HL-60/S4 (cell line): ENCODE results near the gene TMEM131.

Experiments
- in situ Hi-C: fragments of 300-500 bp; cut with MboI; formaldehyde crosslinking; loops from 2 replicates; pipeline ENCODE4 v1.14.3; 2022; ENCODE audit warnings: low sequenced_read_pairs

TMEM131 gene

DNA sequence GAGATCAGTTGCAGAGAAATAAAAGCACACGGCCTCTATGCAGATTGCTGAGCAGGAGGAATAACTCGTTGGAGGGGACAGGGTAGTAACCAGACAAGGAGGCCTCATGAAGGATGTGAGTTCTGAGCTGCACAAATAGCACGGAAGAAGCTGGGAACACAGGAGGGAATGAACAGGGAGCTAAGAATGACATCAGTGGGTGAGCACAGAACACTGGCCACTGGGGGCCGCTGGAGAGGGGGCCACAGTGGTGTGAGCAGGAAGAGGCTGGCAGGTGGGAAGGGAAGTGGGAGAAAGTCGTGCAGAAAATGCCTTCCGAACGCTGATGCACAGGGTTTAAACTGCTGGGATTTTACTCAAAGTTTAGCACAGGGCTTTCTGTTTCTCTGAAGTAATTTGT, 221.3 kb downstream of the TMEM131 start:
- in situ Hi-C loops, result no loop called here

DNA sequence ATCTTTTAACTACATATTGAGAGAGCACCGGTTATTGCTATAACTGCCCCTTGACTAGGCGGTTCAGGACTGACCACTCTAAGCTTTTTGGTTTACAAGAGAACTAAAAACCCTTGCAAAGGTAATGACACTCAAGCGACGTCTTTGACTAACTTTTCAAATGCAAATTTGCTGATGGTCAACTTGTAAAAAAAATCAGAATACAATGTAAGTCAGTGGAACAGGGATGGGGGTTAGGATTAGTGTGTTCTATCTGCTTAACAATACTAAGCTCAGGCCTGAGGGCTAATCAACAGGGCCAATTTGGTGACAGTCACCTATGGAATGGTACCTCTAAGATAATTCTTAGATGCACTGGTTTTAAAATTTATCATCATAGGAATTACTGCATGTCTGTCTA, 225.3 kb downstream of the TMEM131 start:
- in situ Hi-C loops, result no loop called here

DNA sequence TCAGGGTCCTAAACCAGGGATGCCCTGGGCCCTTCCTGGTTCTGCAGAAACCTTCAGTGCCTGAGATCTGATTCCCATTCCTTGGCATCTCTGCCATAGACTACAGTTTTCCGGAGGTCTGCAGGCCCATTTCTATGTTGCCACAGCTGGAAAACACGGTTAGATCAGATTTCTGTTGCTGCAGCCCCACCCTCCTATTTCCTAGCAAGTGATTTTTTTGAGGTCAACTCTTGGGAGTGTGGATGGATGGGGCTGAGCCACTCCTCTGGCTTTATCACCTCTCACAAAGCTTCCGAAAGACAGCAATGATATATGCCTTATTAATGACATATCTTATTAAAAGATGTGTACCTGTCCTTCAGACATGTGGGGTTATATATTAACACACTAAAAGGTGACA, 226.0 kb downstream of the TMEM131 start:
- in situ Hi-C loops, result no loop called here

DNA sequence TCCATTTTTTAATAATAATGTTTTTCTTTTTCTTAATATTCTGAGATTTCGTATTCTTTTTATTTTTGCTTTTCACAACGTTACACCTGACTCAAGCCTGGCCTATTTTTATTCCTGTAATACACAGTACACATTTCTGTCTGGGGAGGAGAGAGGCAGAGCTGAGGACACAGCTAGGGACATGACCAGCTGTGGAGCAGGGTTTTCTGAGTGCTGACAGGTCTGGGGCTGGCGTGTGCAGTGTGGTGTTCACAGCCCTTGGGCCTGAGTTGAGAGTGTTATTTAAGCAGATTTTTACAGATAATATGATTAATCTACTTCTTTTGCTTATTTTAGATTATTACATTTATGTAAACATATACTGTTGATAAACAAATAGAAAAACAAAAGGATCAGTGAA, 226.4 kb downstream of the TMEM131 start:
- in situ Hi-C loops, result no loop called here

DNA sequence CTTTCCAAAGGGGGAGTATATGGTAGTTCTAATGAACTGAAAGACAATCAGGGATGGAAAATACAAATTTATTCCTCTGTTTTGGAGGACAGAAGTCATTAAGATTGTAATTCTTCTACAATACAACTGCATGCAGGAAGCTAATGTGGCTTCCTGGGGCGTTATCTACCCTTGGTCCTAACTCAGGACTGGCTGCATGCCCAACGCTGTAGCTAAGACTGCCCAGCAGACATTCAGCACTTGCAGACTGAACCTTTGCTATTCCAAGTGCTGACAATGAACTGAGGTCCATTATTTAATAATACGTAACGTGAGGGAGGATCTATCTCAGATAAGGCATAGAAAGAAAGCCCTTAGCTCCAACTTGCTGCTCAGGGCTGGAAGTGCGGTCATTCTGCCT, 229.2 kb downstream of the TMEM131 start:
- in situ Hi-C loops, result no loop called here

DNA sequence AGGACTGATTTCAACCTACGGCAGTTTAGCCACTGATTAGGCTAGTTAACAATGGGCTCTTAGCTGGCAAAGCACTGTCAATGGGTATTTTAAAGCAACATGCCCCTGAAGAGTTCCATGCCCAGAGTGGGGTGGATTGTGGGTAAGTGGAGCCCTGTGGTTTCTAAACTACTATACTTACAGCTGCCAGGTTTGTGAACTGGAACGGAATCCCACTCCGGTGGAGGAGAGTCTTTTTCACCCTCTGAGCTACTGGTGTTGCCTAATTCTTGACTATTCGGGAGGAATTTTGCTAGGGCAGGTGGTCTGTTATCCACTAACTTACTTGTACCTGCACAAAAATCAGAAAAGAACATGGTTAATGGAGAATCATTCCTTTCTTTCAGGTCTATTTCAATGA, 229.8 kb downstream of the TMEM131 start:
- in situ Hi-C loops, result no loop called here

GRCh38 chr2:97764559-97765263, 231.0 kb downstream of the TMEM131 start:
- in situ Hi-C loops, result no loop called here

- in situ Hi-C loops, result no loop called here
Measured at GRCh38 chr2:97763176-97763845, 232.4 kb downstream of the TMEM131 start.

DNA sequence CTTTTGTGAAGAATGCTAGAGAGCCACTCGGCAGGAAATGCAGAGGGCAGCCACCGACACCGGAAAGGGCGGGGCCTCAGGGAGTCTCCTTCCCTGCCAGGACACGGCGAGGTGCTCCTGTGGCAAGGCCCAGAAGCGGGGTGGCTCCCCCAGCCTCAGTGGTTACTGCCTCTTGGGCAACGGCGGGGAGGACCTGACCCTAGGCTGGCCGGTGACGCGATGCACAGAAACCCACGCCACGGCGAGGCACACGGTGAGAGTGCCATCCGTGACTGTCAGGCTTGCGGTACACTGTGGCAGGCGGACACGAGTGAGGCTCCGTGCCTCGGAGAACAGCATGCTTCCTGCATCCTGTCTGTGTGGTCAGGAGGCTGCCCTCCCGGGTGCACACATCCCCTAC, 234.6 kb downstream of the TMEM131 start:
- in situ Hi-C loops, result no loop called here

- in situ Hi-C loops, result no loop called here
Measured at GRCh38 chr2:97760480-97761049, 235.2 kb downstream of the TMEM131 start.

DNA sequence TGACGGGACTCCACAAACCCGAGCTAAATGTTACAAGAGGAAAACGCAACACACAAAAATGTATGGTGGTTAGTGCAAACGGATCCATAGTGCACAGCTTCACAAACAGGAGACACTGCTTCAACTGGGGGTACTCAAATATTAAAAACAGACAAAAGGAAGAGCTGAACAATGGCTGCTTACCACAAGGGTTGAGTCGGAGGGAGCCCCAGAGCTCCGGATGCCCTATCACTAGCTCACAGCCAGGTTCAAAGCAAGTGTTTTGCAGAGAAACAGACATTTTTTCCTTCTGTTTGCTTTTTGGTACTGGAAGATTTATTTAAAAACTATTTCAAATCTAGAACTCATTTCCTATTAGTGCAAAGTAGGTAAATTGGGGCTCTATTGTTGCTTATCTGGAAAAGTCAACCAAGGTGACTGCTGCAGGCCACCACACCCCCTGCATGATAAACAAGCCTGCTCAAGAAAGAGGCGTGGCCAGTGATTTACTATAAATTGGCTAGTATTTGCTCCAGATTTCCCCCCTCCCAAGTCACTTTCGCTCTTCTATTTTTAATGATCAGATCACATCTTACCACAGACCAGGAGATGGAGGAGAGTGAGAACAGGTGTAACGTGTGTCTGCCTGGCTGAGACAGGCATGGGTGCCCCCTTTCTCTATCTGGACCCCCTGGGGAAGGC, 235.9 kb downstream of the TMEM131 start:
- in situ Hi-C loops, result no loop called here

GRCh38 chr2:97758131-97758705, 237.5 kb downstream of the TMEM131 start:
- in situ Hi-C loops, result no loop called here

DNA sequence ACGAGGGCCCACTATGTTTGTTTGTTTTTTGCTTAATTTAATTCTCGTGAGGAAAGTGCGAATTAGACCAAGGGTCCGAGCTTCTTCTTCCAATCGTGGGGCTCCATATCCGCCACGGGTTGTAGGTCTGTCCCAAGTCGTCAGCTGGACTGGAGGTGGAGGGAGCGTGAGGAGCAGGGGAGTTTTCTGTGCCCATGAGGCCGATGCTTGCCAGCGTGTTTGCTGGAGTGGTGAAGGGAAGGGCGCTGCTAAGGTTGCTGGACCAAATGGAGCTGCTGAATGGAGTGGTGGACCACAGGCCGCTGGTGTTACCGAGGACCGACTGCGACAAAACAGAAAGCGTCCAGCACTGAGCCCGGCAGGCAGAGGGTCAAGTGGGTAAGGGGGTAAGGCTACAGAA, 238.7 kb downstream of the TMEM131 start:
- in situ Hi-C loops, result no loop called here

GRCh38 chr2:97755491-97755890, 240.3 kb downstream of the TMEM131 start:
- in situ Hi-C loops, result no loop called here

GRCh38 chr2:97754690-97755346, 240.9 kb downstream of the TMEM131 start:
- in situ Hi-C loops, result no loop called here

DNA sequence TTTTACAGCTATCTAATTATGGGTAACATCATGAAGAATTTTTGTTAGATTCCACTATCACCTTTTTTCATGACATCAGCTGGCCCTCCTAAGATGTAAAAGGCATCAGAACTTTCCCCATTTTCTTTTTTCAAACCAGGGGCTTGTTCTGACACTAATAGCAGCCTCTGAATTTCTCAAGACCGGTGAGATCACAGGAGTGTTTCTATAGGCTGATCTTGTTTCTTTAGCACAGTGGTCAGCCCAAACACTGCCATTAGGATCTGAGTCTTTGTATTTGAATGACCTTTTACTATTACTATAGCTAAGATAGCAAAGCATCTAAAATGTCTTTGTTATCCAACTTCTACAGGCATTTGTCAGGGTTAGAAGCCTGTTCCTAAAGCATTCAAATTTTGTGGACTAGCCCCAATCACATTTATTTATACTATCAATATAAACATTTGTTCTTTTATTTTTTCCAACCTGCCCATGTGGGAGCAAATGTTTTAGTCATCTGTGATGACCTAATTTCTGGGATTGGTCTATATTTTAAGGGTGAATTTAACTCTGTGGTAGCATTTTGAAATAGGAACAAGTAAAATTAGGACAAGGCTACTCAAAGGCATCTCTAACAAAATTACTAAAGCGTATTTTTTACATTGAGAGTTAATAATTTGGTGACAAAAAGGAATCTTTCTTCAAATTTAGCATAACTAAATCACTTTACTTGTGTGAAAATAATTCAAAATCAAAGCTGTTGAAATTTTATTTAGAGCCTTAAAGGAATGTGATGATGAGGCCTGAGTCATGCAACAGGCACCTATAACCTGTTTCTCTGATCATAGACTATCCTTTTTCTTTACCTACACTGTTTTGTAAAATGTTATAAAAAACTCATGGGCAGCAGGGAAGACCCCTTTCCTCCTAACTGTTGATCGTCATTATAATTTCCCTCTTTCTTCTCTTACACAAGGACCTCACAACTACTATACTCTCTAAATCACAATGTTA, 243.1 kb downstream of the TMEM131 start:
- in situ Hi-C loops, result no loop called here

DNA sequence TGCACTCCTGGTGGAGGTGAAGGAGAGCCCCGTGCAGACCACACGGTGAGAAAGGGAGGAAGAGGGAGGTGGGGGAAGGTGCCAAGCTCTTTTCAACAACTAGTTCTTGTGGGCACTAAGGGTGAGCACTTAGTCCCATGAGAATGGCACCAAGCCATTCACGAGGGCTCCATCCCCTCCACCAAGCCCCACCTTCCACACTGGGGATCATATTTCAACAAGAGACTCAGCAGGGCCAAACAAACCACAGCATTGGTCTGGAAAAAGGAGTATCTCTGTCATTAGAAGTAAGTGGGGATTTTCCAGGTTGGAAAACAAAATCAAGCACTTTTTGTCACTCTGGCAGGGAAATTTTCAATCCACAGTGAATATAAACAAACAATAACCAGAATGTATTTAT, 244.0 kb downstream of the TMEM131 start:
- in situ Hi-C loops, result no loop called here

DNA sequence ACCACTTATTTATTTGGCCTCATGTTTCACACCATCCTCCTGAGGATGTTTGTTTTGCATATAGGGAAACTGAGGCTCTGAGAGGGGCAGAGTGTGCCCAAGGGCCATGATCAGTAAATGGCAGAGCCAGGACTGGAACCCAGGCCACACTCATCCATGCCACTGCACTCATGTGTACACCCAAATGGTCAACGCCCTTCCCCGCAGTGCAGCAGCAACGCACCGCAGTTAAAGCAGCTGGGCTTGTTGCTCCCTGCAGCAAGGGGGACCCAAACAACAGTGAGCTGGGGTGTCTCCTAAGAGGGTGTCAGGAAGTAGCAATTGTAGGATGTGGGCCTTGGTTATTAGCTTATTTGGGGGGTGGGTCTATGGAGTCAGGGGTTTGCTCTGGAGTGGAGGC, 245.7 kb downstream of the TMEM131 start:
- in situ Hi-C loops, result no loop called here

DNA sequence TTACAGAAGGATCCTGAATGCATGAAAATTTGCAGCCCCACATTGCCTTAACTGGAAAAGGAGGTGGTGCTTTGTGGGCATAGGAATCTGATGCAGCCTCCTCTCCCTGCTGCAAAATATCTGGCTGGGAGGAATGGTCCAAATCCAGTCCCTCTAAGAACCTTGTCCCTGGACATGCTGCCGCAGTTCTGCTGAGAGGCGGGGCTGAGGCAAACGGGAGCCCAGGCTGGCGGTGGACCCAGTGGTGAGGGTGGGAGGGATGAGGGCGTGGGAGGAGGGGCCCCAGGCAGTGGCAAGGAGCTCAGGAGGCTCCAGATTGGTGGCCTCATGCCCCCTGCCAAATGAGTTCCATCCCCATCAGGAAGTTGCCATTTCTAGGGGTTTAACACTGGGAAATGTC, 246.2 kb downstream of the TMEM131 start:
- in situ Hi-C loops, result no loop called here

DNA sequence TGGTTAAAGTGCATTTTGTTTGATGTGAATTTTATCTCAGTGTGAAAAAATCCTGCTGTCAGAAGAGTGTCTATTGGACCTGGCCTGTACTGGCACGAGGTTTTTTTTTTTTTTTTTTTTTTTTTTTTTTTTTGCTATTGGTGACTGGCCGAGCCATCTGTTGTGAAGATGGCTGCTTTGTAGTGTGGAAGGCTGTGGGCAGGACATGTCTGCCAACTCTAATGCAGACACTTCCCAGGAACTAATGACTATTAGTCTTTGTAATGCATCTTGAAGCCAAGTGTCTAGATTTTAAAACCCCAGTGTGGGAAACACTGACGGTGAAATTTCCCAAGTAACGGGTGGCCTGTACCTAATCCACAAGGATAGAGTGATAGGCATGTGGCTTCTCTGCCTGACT, 248.0 kb downstream of the TMEM131 start:
- in situ Hi-C loops, result no loop called here
